Stimulated activated CD8-positive, alpha-beta memory T cell treated with anti-CD3 and anti-CD28 coated beads, Interleukin-7, amount 100 ng/mL, for 1 hour (primary cell): ENCODE data around the gene HECA.
A peak's percentile ranks its signal among the peaks of the same experiment; 100 is the strongest.
"Not testable (repeated sequence)": the region's sequence is repeated elsewhere in the genome, so short reads cannot be mapped to it uniquely, and the experiment has no call there.

Source experiments
- DNase-seq, 2 donors: peaks; one replicate each; pipeline ENCODE4 v3.0.0-alpha.2; 2020; ENCODE audit warnings: low read depth in 2 of 2

Gene HECA

DNA sequence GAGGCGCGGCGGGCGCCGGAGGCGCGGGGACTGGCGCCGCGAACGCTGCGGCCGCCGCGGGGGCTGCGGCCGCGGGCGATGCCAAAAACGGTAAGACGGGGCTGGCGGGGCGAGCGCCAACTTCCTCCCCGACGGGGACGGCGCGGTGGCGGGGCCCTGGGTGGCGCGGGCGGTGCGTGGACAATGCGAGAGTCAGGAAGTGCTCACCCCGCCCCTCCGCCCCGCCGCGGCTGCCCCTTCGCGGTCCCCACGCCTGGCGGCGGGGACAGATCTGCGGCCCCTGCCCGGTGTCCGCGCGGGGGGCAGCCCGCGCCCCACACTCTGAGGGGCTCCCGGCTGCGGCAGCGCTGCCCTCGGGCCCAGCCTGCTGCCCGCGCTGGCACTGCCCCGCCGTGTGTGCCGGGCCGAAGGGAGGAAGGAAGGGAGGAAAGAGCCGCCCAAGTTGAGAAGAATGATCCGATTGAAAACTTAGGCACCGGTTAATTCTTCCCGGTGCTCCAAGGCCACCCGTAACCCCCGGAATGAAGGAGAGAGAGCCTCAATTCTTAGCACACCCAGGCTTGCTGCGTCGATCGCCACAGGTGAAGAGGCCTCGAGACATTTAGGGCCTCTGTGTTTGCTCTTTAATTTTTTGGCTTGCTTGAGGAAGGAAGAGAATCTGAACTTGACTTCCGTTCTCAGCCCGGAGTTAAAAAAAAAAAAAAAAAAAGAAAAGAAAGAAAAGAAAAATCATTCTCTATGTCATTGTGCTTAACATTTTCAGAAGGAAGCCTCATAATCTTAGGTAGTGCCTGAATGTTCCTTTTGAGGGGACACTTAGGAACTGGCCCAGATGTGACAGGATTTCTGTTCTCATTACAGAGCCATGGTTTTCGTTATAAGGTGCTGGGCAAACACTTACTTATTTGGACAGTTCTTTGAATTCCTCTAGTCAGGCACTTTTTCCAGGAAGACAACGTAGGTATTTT lies 982 bp downstream of the HECA start:
- peak; percentile 27 to 34 for DNase-seq

DNA sequence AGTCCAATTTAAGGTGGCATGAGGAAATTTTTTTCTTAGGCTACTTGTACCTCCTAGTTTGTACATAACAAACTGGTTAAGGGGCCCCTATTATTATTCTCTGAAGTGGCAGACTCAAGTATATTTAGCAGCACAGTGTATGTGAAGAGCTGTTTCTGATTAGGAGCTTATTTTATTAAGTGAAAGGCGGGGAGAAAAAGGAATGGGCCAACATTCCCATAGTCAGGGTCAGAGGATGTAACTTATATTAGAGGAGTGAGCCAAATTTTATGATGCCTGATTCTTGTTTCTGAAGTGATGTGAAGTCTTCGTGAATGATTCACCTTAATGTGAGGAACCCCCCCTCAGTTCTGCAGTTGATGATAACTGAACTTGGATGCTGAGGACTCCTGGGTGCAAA lies 2.8 kb downstream of the HECA start:
- DNase-seq = no peak

DNA sequence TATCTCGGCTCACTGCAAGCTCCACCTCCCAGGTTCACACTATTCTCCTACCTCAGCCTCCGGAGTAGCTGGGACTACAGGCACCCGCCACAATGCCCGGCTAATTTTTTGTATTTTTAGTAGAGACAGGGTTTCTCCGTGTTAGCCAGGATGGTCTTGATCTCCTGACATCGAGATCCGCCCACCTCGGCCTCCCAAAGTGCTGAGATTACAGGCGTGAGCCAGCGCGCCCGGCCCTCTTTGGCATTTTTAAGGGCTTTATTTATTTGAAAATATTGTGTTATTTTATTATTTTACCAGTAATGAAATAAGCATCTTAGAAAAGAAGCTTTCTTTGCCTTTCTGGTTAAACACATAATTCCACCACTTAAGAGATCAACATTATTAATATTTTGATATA lies 6.0 kb downstream of the HECA start:
- DNase-seq = not testable (repeated sequence)

DNA sequence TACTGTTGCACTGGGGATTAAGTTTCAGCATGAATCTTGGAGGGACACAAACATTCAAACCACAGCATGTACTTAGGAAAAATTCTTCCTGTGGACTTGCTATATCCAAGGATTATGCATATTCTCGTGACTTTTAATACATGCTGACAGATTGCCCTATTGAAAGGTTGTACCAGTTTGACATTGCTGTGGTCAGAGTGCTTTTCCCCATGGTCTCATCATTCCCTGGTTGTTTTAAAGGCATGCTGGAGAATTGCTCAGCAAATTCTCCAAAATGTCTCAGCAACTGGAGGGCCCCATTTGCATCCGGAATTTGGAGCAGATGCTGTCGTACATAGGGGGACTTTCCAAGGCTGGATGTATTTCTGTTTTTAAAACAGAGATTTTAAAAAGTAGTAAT lies 7.4 kb downstream of the HECA start:
- DNase-seq = no peak

DNA sequence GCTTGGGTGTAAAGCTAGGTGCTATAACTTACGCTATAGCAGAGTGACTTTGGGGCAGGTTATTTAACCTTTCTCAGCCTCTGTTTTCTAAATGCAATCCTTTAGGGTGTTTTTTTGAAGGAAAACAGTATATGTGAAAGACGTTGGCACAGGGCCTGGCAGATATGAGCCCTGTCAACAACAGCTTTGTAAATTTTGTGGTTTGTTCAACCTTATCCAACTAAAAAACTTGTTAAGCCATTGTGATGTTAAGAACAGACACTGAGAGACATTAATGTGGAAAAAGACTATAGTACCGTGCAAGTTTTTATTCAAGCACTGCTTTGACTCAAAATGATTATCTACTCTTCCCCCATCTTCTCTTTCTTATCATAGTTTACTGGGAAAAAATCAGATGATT lies 8.2 kb downstream of the HECA start:
- no peak for DNase-seq

DNA sequence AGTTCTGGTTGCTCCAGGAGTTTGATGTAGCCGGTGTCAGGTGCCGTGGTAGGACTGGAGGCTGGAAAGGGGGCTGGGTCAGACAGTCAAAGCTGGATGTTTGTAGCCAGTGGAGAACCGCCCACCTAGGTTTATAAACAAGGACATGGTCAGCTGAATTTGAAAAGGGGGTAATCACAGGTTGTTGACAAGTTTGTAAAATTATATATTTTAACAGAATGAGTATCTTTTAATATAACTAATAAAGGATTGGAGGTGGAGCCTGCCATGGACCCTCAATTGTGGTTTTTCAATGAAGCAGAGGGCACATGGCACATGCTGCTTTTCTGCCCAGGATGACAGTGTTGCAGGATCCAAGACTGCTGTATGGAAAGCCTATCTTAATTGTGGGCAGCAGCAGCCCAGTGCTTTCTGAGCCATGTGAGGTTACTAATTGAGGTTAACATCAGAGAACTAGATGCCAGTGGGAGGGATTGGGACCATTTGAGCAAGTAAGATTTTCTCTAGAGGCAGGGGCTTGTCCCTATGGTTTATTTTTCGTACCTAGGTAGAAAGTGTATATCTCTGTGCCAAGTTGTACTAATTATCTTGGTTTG lies 9.7 kb downstream of the HECA start:
- no peak for DNase-seq

DNA sequence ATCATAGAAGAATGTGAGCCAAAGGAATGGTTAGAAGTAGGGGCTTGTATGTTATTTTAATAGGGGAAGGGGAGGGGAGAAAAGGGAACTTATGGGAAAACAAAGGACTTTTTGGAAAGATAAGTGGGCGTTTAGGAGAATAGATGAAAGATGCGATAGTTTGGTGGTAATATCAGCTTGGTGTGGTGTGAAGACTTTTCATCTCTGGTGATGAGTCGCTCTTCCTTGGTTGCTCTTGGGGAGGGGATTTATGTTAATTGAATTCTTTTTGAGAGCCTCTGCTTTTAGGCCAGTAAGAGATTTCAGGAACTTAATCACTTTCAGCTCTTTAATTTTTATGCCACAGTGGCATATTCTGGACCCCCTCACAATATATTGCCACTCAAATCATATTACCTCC lies 10.8 kb downstream of the HECA start:
- DNase-seq = no peak

DNA sequence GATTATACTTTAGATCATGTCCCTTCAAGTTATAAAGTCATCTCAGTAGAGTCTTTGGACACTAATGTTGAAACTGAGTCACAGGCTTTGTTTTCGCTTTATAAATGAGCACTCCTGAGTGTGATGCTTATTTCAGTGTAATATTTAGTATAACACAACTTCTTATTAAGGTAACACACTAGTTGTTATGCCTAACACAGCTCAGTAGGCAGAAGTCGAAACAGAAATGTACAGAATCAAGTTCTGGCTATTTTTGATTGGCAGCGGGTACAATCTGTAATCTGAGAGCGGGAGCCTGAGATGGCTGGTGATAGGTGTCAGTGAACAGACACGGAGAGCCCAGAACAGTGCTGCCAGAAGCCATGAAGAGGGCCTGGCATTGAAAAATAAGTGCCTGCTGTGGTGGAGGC lies 11.4 kb downstream of the HECA start:
- DNase-seq = no peak

DNA sequence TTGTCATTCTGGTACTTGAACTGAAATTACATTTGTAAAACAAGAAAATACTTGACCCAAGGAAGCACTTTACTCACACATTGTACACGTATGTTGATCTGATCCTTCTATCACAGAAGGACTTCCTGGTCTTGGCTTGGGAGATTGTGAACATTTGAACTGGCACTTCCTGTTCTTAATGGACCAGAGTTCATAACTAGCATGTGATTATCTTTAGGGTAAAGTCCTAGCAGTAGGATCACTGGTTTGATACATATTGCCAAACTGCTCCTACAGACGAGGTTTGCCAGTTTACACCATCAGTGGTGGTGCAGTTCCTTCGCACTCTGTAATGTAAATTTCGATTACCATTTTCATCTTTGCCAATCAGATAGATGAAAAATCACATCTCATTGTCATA lies 12.7 kb downstream of the HECA start:
- no peak for DNase-seq

DNA sequence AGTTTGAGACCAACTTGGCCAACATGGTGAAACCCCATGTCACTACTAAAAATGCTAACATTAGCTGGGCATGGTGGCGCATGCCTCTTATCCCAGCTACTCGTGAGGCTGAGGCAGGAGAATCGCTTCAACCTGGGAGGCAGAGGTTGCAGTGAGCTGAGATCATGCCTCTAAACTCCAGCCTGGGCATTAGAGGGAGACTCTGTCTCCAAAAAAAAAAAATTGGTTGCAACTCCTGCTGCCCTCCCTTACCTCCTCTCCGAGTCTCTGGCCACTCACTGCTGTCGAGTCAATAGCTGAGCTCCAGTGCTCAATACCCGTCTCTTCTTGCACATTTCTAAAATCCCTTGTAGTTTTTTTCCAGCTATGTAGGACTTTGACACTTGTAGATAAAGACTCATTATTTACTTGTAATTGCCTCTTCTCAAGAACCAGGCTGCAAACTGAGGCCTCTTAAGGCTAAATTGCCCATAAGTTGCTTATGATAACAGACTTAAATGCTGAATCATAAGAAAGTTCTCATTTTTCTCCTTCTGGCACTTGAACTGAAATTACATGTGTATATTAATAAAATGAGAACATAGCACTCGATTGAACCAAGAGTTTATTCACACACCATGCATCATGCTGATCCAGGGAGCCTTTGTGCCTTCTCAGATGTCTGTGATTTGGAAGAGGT lies 13.8 kb downstream of the HECA start:
- no peak for DNase-seq

DNA sequence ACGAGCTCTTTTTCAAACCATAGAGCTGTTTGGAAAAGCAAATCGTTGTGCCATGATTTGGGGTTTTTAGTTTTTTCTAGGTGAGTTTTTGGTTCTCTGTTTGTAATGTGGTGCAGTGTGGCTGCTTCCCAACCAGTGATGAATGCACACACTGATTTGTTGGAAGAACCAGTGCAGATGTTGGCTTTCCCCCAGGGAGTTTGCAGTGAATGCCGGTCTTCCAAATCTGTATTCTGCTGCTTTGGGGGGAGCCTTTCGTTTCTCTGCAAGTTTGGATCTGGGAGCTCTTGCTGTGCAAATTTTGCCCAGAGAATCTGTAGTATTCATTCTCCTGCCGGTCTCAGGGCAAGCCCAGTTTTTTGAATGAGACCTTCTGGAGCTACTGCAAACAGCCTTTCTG lies 14.5 kb downstream of the HECA start:
- DNase-seq = no peak

DNA sequence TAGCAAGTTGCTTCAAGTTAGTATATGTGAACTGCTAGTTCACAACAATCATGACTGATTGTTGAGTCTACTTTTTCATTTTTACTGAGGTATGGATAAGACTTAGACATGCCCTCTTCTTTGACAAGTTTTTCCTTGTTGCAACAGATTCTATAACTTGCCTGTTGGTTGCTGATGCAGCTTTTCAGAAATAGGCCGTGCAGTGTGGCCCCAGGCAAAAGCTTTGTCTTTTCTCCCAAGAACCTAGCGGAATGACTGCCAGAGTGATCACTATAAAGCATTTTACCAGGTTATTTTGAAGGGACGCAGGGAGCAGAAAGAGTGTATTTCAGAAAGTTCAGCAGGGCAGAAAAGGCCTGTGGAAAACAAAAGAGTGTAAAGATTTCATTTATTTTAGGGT lies 16.0 kb downstream of the HECA start:
- DNase-seq = no peak

DNA sequence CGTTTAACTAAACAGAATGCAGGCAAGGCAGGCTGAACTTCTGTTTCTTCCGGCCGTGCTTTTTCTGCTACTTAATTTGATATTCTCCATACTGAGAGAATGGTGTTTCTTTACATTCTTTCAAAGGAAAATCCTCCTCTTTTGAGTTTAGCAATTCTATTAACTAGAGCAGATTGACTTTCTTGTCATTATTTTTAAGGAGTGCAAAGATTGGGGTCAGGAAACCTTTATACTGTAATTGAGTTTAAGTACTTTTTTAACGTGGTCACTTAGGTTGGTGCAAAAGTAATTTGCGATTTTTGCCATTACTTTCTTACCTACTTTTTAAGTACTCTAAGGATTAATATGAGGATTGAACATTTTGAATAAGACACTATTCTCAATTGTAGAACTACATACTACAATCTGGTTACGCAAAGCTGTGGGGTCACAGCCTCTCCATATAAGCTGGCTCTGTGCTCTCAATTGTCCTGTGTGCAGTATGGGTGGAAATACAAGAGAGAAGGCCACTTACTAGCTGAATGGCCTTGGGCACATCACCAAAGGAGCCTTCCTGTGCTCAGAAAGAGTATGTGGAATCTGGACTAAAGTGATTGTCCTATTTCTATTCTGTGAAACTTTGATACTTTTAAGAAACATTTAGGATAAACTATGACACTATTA lies 16.7 kb downstream of the HECA start:
- no peak for DNase-seq

DNA sequence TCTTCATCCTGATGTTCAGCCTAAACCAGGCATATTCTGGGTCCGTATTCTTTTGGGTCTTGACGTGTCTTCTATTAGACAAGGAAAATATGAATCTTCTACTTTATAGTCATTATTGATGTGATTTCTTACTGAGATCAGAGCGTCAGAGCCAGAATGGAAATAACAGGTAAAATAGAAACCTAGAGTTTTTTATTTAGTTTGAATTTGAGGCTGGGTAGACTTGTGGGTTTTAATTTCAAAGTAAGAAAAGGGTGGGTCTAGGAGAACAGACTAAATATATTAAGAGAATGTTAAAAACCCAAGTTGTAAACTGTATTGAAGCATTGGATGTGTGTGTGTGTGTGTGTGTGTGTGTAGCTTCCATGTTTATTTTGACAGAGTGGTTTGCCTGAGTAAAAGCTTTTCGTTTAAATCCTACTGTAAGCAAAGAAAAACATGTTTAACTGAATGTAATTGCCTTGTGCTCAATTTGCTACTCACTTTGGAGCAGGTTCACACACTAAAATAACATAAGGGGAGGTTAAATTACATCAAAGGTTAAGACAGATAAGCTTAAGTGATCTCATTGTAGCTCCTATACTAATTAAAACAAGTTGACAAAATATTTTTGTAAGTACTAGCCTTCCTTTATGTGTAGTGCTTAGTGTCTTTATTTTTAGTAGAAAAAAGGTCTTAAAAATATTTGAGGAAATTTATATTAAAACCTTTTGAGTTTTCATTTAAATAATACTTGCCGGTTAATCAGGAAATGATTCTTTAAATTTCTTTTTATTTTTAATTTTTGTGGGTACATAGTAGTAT lies 17.4 kb downstream of the HECA start:
- DNase-seq = no peak

DNA sequence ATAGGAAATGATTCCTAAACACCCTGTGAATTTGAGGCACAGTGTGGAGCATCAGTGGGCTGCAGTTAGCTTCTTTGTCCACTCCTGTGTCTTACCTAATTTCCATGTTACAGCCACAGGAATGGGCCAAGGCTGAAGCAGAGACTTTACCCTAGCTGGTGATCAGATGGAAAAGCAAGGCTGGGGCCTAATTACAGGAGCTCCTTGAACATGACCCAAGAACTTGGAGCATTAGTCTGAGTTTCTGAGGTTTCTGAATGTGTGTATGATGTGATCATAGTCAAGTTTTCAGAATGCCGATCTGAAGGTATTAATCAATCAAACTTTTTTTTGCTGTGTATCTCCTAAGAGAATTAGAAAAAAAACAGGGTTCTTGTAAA lies 18.0 kb downstream of the HECA start:
- no peak for DNase-seq

DNA sequence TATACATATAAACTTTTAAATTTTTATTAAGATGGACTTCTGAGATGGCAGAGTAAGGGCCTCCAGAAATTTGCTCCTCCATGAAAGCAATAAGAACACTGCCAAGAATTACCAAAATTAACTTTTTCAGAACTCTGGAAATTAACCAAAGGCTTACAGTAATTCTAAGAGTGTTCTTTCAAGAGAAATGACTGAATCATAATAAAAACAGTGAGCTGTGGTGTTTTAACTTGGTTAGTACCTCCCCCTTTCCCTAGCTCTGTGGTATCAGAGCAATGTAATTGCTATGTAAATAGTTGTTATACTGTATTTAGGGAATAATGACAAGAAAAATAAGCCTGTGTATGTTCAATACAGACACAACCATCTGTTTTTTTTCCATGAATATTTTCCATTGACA lies 19.0 kb downstream of the HECA start:
- DNase-seq = no peak

DNA sequence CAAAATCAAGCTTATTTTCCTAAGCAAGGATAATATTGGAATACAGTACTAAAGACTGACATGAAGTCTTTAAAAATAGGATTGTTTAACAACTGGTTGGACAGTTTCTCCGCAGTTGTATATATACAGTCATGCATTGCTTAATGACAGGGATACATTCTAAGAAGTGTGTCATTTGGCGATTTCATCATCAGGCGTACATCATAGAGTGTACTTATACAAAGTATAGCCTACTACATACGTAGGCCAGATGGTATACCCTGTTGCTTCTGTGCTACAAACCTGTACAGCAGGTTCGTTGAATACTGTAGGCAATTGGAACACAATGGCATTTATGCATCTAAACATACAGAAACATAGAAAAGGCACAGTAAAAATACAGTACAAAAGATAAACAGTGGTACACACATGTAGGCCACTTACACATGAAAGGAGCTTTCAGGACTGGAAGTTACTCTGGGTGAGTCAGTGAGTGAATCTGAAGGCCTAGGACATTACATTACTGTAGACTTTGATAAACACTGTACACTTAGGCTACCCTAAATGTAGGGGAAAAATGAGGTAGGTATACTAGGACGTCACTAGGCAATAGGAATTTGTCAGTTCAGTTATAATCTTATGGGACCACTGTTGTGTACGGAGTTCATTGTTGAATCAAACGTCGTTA lies 20.1 kb downstream of the HECA start:
- no peak for DNase-seq

DNA sequence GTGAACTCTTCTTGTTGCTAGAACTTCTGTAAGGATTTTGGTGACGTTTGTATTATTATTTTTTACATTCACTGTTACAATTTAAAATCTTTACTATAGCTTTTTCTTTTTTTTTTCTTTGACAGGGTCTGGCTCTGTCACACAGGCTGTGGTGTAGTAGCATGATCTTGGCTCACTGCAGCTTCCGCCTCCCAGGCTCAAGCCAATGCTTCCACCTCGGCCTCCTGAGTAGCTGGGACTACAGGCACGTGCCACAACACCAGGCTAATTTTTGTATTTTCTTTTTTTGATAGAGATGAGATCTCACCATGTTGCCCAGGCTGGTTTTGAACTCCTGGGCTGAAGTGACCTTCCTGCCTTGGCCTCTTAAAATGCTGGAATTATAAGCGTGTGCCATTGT lies 21.2 kb downstream of the HECA start:
- no peak for DNase-seq

DNA sequence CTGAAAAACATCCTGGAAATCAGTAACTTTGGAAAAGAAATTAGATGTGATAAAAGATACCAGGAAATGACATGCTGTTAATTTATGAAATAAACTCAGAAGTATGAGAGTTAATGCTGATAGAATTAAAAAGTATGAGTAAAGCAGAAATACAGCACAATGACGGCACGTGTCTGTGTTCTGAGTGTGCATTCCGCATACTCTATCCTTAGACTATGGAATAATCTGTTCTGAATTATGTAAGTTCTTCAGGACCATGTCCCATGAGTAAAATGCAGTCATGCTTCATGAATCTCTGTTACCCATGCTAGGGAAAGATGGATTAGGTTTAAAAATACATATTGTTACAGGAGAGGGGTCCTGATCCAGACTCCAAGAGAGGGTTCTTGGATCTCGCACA lies 21.7 kb downstream of the HECA start:
- DNase-seq = no peak

DNA sequence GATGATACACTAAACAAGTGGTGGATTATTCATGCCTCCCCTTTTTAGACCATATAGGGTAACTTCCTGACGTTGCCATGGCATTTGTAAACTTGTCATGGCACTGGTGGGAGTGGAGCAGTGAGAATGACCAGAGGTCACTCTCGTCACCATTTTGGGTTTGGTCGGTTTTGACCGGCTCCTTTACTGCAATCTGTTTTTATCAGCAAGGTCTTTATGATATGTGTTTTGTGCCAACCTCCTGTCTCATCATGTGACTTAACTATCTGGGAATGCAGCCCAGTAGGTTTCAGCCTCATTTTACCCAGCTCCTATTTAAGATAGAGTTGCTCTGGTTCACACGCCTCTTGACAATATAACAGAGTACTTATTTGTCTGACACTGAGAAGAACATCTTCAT lies 22.2 kb downstream of the HECA start:
- DNase-seq = not testable (repeated sequence)

DNA sequence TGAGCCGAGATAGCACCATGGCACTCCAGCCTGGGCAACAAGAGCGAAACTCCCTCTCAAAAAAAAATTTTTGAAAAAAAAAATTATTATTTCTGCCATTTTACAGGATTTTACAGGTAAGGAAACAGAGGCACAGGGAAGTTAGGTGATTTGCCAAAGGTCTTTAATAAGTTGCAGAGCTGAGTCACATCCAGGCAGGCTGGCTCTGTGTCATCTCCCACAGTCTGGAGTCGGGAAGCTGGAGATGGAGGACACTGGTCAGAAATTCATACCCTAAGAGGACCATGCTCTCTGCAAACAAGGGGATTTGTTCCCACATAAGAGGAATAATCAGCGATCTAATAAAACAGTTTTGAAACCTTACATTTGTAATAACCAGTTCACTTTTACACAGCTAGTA lies 24.1 kb downstream of the HECA start:
- no peak for DNase-seq
